Skin epidermis (tissue), 12 donors: ENCODE data around the gene PLPPR3.

Experiments used
- H3K27ac ChIP-seq, 21 experiments: fragments of 200-600 bp; sonication (generic) in 11 of 21; one replicate each; pipeline ENCODE4 v1.5.0; 2020; ENCODE audit warnings: mild to moderate bottlenecking in 3 of 21, inconsistent platforms in 2 of 21, moderate library complexity in 2 of 21
- H3K4me3 ChIP-seq, 7 experiments: fragments of 200-600 bp; sonication (generic) in 2 of 7; one replicate each; pipeline ENCODE4 v1.5.0; 2020; ENCODE audit warnings: inconsistent platforms in 2 of 7, mild to moderate bottlenecking in 2 of 7, moderate library complexity in 1 of 7

The PLPPR3 gene

GRCh38 chr19:800360-801029 is 21.3 kb downstream of the PLPPR3 start:
- Histone ChIP-seq H3K27ac (peak overlapping the region in 20 of 21 experiments; percentile 8 to 100 (median 66)), H3K4me3 (peak overlapping the region in 5 of 7 experiments; percentile 4 to 30 (median 10))

- Histone ChIP-seq H3K4me3 (peak overlapping the region; percentile 73 to 99 (median 95)), H3K27ac (peak overlapping the region in 20 of 21 experiments; percentile 92 to 100 (median 98))
These were observed 22.5 kb downstream of the PLPPR3 start for GRCh38 chr19:799076-799881.

- H3K4me3 ChIP-seq, result peak overlapping the region; percentile 73 to 99 (median 95)
- H3K27ac ChIP-seq, result peak overlapping the region; percentile 92 to 100 (median 98)
These were observed 23.2 kb downstream of the PLPPR3 start for GRCh38 chr19:798415-799075.

GRCh38 chr19:797528-798414 is 24.0 kb downstream of the PLPPR3 start:
- Histone ChIP-seq H3K27ac (peak overlapping the region; percentile 92 to 100 (median 98)), H3K4me3 (peak overlapping the region; percentile 73 to 99 (median 95))

GRCh38 chr19:796692-797527 is 24.8 kb downstream of the PLPPR3 start, which contains the start of gene PTBP1:
Gene PTBP1, plus strand, starts transcription at chr19:797452. Its CDS starts 46 bp downstream, at chr19:797498.
- Histone ChIP-seq H3K27ac (peak within 1 kb of the TSS; percentile 92 to 100 (median 98)), H3K4me3 (peak within 1 kb of the TSS; percentile 73 to 99 (median 95))

GRCh38 chr19:795691-796581 is 25.8 kb downstream of the PLPPR3 start:
- peak overlapping the region; percentile 56 to 97 (median 62) for H3K4me3 ChIP-seq
- peak overlapping the region; percentile 56 to 97 (median 86) for H3K27ac ChIP-seq

GRCh38 chr19:795073-795611 is 26.6 kb downstream of the PLPPR3 start:
- no peak overlapping the region for H3K4me3 ChIP-seq
- peak overlapping the region in 7 of 21 experiments; percentile 3 to 73 (median 37) for H3K27ac ChIP-seq

- H3K27ac ChIP-seq, result no peak overlapping the region
- no peak overlapping the region for H3K4me3 ChIP-seq
These were observed 27.9 kb downstream of the PLPPR3 start for GRCh38 chr19:793806-794205.

GRCh38 chr19:792306-792885 is 29.4 kb downstream of the PLPPR3 start:
- Histone ChIP-seq H3K27ac (peak overlapping the region in 10 of 21 experiments; percentile 16 to 73 (median 50)), H3K4me3 (no peak overlapping the region)

GRCh38 chr19:791567-792305 is 30.0 kb downstream of the PLPPR3 start:
- peak overlapping the region in 11 of 21 experiments; percentile 28 to 73 (median 52) for H3K27ac ChIP-seq
- no peak overlapping the region for H3K4me3 ChIP-seq

- H3K27ac ChIP-seq, result peak overlapping the region in 6 of 21 experiments; percentile 29 to 73 (median 58)
- H3K4me3 ChIP-seq, result no peak overlapping the region
These were observed 30.7 kb downstream of the PLPPR3 start for GRCh38 chr19:791007-791566.

GRCh38 chr19:789701-790060 is 32.1 kb downstream of the PLPPR3 start:
- Histone ChIP-seq H3K27ac (peak overlapping the region in 17 of 21 experiments; percentile 8 to 84 (median 70)), H3K4me3 (no peak overlapping the region)

- Histone ChIP-seq H3K4me3 (no peak overlapping the region), H3K27ac (peak overlapping the region in 20 of 21 experiments; percentile 8 to 84 (median 62))
These were observed 32.6 kb downstream of the PLPPR3 start for GRCh38 chr19:788983-789700.

- Histone ChIP-seq H3K4me3 (no peak overlapping the region), H3K27ac (peak overlapping the region in 20 of 21 experiments; percentile 8 to 84 (median 62))
These were observed 33.1 kb downstream of the PLPPR3 start for GRCh38 chr19:788686-788982.

GRCh38 chr19:787536-787935 is 34.2 kb downstream of the PLPPR3 start:
- Histone ChIP-seq H3K4me3 (no peak overlapping the region), H3K27ac (peak overlapping the region in 2 of 21 experiments; percentile 51 to 64)
